SK-N-SH (cell line): ENCODE measurements around the gene LHFPL6.

Source experiments
- MXI1 ChIP-seq: IDR thresholded peaks from 2 replicates; pipeline ENCODE4 v1.6.1; 2012; ENCODE audit warnings: mild to moderate bottlenecking, low read depth, low read length, improper control_type of control experiment
- YY1 ChIP-seq: IDR thresholded peaks from 2 replicates; pipeline ENCODE4 v1.4.0; 2012; ENCODE audit warnings: low read depth, mild to moderate bottlenecking

DNA sequence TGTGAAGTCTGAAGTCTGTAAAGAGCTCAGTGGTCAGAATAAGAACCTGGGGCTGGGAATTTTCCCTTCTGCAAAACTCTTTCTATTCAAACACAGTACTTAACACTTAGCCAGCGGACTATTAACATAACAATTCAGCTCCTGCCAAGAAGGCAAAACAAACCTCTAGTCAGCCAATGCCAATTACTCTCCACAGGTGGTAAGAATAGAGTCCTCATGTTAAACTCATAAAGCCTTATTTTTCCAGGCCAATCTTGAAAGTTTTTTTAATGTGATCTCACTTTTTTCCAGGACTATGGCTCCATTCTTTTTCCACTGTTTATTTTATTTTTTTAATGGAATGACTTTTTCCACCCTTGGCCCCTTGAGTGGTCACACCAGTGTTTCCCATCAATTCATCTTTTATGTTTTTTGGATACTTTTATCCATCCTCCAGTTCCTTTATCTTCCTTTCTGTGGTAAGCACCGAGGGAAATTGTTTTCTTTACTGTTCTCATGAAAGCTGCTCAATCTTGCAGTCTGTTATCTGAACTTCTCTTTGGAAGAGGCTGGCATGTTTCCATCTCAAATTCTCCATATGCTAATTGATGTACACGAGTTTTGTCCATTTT lies 217.3 kb downstream of the LHFPL6 start:
- TF ChIP-seq MXI1 (no peak), YY1 (no peak)
